Left lung (tissue), 10 donors: ENCODE measurements around the gene STRADB. TPM values are rescaled to one million over a fixed set of nuclear protein-coding genes. Genes with fewer than 3 reads are reported as not detected.
A peak's percentile ranks its signal among the peaks of the same experiment; 100 is the strongest.
"Not testable (repeated sequence)": the region's sequence is repeated elsewhere in the genome, so short reads cannot be mapped to it uniquely, and the experiment has no call there.

Experiments used
- ATAC-seq: fragments of 200-7000 bp; cut with Tn5 transposase; one replicate; pipeline ENCODE4 v1.9.1; 2020; ENCODE audit warnings: moderate library complexity
- DNase-seq, 4 donors: peaks; one replicate each; pipeline ENCODE4 v3.0.0-alpha.2; 2013 to 2020
- H3K27ac ChIP-seq, 2 donors: fragments of 200-600 bp; sonication (generic) in 1 of 2; one replicate each; pipeline versions ENCODE4 v1.5.0 to v1.8.0; 2020 to 2021
- H3K27me3 ChIP-seq, 2 donors: fragments of 200-600 bp; sonication (generic) in 1 of 2; one replicate each; pipeline versions ENCODE4 v1.5.0 to v1.8.0; 2020 to 2021
- H3K36me3 ChIP-seq, 2 donors: fragments of 200-600 bp; sonication (generic) in 1 of 2; one replicate each; pipeline versions ENCODE4 v1.5.0 to v1.8.0; 2020 to 2021
- H3K4me1 ChIP-seq, 2 donors: fragments of 200-600 bp; one replicate each; pipeline ENCODE4 v1.8.0; 2021
- H3K4me3 ChIP-seq, 2 donors: fragments of 200-600 bp; sonication (generic) in 1 of 2; one replicate each; pipeline versions ENCODE4 v1.5.0 to v1.8.0; 2020 to 2021; ENCODE audit warnings: mild to moderate bottlenecking in 1 of 2
- H3K9me3 ChIP-seq, 2 donors: fragments of 200-600 bp; sonication (generic) in 1 of 2; one replicate each; pipeline versions ENCODE4 v1.5.0 to v1.8.0; 2020 to 2021
- intact Hi-C, 2 donors: fragments of 100-400 bp; cut with DNase I; formaldehyde crosslinking; loops; one replicate each; pipeline versions ENCODE4 v1.11.2 to v1.14.2; 2022
- polyA plus RNA-seq, 6 donors: library from polyadenylated mRNA; unstranded; fragments of 120-200 nt; gene quantifications; one replicate each; pipeline ENCODE4 v1.2.1, GENCODE V29; 2013; ENCODE audit not compliant: insufficient read length in 6 of 6
- total RNA-seq, 2 donors: library from RNA; stranded (reverse); fragmentation: NEBNext Ultra II Directional; extraction: Animal tissue kit (Norgen Biotek cat#: 25700); gene quantifications; one replicate each; pipeline ENCODE4 v1.2.1, GENCODE V29; 2021
- TF ChIP-seq, protein P1 (sequence below), 2 donors: fragments of 200-600 bp; sonication (generic) in 1 of 2; IDR thresholded peaks; one replicate each; pipeline versions ENCODE4 v1.5.0 to v1.8.0; 2021; ENCODE audit warnings: antibody characterized with exemption in 2 of 2
- donor health status: DM: no; HTN: yes; CAD: no.
- donor health status: DM: no; HTN: no; CAD: no.

STRADB gene
- total and polyA plus RNA-seq, 8 donors = 16.0 to 54.9 (median 44.6) TPM

DNA sequence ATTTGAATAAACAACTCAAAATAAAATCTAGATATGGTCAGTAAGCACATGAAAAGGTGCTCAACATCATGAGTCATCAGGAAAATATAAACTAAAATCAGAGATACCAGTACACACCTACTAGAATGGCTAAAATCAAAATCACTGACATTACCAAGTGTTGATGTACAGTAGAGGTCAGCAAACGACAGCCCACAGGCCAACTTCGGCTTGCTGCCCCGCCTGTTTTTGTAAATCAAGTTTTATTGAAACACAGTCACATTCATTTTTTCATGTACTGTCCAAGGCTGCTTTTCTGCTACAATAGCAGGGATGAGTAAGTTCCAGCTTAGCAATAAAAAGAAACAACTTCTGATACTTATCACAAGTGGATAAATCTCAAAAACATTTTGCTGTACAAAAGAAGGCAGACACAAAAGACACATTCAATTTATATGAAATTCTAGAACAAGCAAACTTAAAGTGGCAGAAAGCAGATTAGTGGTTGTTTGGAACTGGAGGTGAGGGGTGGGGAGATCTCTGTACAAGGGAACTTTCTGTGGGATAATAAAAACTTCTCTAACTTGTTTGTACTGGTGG lies 32.4 kb upstream of the STRADB start:
- Histone ChIP-seq H3K27me3 (no peaks in the 10 kb centered on the region), H3K27ac (no peak overlapping the region), H3K9me3 (no peaks in the 10 kb centered on the region), H3K4me3 (no peak overlapping the region), H3K4me1 (peaks cover 5 to 11% of the 10 kb centered on the region in 2 donors), H3K36me3 (no peaks in the 10 kb centered on the region)
- intact Hi-C loops = no loop called here
- ATAC-seq (peak; percentile 71), DNase-seq (no peak)
- TF ChIP-seq, protein P1, sequence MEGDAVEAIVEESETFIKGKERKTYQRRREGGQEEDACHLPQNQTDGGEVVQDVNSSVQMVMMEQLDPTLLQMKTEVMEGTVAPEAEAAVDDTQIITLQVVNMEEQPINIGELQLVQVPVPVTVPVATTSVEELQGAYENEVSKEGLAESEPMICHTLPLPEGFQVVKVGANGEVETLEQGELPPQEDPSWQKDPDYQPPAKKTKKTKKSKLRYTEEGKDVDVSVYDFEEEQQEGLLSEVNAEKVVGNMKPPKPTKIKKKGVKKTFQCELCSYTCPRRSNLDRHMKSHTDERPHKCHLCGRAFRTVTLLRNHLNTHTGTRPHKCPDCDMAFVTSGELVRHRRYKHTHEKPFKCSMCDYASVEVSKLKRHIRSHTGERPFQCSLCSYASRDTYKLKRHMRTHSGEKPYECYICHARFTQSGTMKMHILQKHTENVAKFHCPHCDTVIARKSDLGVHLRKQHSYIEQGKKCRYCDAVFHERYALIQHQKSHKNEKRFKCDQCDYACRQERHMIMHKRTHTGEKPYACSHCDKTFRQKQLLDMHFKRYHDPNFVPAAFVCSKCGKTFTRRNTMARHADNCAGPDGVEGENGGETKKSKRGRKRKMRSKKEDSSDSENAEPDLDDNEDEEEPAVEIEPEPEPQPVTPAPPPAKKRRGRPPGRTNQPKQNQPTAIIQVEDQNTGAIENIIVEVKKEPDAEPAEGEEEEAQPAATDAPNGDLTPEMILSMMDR (IDR thresholded peaks at IDR 0.05) = peak in 1 of 2 donors; percentile 18

DNA sequence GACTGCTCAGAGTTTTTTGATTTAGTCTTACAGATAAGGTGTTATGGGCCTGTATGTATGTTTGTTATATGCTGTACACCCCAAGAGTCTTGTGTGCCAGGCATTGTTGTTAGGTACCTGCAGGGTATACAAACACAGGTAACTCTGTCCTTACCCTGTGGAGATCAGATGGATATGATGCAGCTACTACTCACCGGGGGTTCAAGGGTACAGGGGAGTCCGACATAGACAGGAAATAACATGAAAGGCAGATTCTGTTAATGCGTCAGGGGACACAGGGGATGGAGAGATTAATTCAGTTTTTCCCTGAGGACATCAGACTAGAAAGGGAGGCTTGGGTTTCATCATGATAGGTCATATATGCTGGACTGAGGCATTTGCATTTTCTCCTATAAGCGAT lies 31.6 kb upstream of the STRADB start:
- TF ChIP-seq, protein P1 (IDR thresholded peaks at IDR 0.05) = no peak
- no peak for ATAC-seq
- H3K27ac ChIP-seq = no peak overlapping the region
- no peaks in the 10 kb centered on the region for H3K27me3 ChIP-seq
- H3K36me3 ChIP-seq = no peaks in the 10 kb centered on the region
- DNase-seq = no peak
- H3K4me1 ChIP-seq = peaks cover under 1 to 14% of the 10 kb centered on the region in 2 donors
- H3K9me3 ChIP-seq = no peaks in the 10 kb centered on the region
- intact Hi-C loops = no loop called here
- no peak overlapping the region for H3K4me3 ChIP-seq

DNA sequence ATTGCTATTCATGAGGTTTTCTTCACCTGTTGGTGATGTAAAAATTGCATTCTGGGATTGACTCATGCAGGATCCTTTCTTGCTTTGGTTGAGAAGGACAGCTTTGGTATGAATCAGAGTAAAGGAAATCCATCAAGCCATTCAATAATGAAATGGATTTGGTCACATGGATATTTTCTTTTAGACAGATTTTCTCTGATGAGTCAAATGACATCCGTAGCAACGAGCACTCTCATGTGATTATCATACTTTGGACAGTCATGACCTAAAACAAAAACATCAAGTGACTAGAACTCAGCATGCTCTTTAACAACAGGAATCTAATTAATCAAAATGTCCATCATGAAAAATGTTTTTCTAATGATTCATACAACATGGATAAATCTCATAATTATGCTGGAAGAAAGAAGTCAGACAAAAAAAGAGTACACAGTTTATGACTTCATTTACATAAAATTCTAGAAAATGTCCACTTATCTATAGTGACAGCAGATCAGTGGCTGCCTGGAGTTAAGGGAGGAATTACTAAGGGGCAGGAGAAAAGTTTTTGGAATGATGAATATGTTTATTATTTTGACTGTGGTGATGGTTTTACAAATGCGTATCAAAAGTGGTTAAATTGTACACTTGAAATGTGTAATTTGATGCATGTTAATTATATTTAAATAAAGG lies 31.0 kb upstream of the STRADB start:
- H3K4me3 ChIP-seq = no peak overlapping the region
- TF ChIP-seq, protein P1 (IDR thresholded peaks at IDR 0.05) = no peak
- peaks cover 2 to 17% of the 10 kb centered on the region in 2 donors for H3K4me1 ChIP-seq
- no peaks in the 10 kb centered on the region for H3K9me3 ChIP-seq
- DNase-seq (no peak), ATAC-seq (no peak)
- H3K27ac ChIP-seq = no peak overlapping the region
- H3K36me3 ChIP-seq = no peaks in the 10 kb centered on the region
- intact Hi-C loops = no loop called here
- no peaks in the 10 kb centered on the region for H3K27me3 ChIP-seq

DNA sequence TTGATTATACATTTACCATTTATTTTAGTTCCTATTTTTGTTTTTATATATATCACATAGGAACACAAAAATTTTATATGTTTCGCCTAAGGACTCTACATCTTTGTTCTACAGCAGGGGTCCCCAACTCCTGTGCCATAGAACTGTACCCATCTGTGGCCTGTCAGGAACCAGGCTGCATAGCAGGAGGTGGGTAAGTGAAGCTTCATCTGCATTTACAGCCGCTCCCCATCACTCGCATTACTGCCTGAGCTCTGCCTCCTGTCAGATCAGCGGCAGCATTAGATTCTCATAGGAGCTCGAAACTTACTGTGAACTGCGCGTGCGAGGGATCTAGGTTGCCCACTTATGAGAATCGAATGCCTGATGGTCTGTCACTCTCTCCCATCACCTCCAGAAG lies 25.6 kb upstream of the STRADB start:
- no peaks in the 10 kb centered on the region for H3K9me3 ChIP-seq
- DNase-seq (no peak), ATAC-seq (no peak)
- TF ChIP-seq, protein P1 (IDR thresholded peaks at IDR 0.05) = no peak
- no peaks in the 10 kb centered on the region for H3K36me3 ChIP-seq
- H3K4me1 ChIP-seq = peaks cover 2 to 12% of the 10 kb centered on the region in 2 donors
- intact Hi-C loops = no loop called here
- H3K27ac ChIP-seq = no peak overlapping the region
- no peaks in the 10 kb centered on the region for H3K27me3 ChIP-seq
- H3K4me3 ChIP-seq = no peak overlapping the region

DNA sequence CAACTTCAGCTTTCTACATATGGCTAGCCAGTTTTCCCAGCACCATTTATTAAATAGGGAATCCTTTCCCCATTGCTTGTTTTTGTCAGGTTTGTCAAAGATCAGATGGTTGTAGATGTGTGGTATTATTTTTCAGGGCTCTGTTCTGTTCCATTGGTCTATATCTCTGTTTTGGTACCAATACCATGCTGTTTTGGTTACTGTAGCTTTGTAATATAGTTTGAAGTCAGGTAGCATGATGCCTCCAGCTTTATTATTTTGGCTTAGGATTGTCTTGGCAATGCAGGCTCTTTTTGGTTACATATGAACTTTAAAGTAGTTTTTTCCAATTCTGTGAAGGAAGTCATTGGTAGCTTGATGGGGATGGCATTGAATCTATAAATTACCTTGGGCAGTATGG lies 23.2 kb upstream of the STRADB start:
- H3K27me3 ChIP-seq, ATAC-seq, H3K27ac ChIP-seq, H3K9me3 ChIP-seq, H3K4me3 ChIP-seq, intact Hi-C loops, H3K36me3 ChIP-seq, DNase-seq: not testable (repeated sequence)
- H3K4me1 ChIP-seq = peaks cover 21 to 32% of the 10 kb centered on the region in 2 donors

DNA sequence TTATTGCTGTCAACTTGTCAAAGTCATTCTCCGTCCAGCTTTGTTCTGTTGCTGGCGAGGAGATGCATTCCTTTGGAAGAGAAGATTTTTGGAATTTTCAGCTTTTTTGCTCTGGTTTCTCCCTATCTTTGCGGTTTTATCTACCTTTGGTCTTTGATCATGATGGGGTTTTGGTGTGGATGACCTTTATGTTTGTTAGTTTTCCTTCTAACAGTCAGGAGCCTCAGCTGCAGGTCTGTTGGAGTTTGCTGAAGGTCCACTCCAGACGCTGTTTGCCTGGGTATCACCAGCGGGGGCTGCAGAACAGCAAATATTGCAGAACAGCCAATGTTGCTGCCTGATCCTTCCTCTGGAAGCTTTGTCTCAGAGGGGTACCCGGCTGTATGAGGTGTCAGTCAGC lies 21.7 kb upstream of the STRADB start:
- H3K9me3 ChIP-seq, intact Hi-C loops, H3K4me3 ChIP-seq, H3K27ac ChIP-seq, ATAC-seq, H3K36me3 ChIP-seq, DNase-seq, H3K27me3 ChIP-seq: not testable (repeated sequence)
- H3K4me1 ChIP-seq = peaks cover 26 to 40% of the 10 kb centered on the region in 2 donors

DNA sequence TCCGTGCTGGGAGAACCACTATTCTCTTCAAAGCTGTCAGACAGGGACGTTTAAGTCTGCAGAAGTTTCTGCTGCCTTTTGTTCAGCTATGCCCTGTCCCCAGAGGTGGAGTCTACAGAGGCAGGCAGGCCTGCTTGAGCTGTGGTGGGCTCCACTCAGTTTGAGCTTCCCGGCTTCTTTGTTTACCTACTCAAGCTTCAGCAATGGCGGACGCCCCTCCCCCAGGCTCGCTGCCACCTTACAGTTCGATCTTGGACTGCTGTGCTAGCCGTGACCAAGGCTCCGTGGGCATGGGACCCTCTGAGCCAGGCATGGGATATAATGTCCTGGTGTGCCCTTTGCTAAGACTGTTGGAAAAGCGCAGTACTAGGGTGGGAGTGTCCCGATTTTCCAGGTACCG lies 21.2 kb upstream of the STRADB start:
- H3K36me3 ChIP-seq, H3K4me3 ChIP-seq, H3K27ac ChIP-seq, H3K27me3 ChIP-seq, intact Hi-C loops, H3K9me3 ChIP-seq, ATAC-seq: not testable (repeated sequence)
- peak in 1 of 4 donors; percentile 47 for DNase-seq
- H3K4me1 ChIP-seq = peaks cover 24 to 35% of the 10 kb centered on the region in 2 donors
